ENCODE measurements around the gene MAPK4.

Gene MAPK4

DNA sequence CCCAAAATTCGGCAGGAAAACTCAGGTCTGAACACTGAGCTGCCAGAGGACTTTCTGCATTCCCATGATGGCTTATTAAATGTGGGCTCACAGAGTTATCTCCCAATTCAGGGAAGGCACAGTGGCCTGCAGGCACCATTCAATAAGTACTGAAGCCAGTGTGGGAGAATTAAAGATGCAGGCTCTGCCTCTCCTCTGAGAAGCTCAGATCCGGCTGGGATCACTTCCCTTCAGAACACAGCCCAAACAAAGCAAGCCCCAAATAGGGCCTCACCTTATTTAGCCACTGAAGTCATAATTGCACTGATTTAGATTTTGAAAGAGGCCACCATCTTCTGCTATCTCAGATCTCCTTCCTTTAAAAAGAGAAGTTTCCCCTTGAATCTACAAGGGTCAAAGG, 94.3 kb downstream of the MAPK4 start (continued):
- TF ChIP-seq ZNF398 (tag by site-specific recombination; IDR thresholded peaks at IDR 0.05), result no peak
- no peak for TF ChIP-seq ZNF366 (tag by site-specific recombination; conservative IDR thresholded peaks at IDR 0.05)
- TF ChIP-seq ZNF426 (tag by site-specific recombination; IDR thresholded peaks at IDR 0.05), result no peak
- no peak for TF ChIP-seq ZNF558 (tag by site-specific recombination; IDR thresholded peaks at IDR 0.05)

- Histone ChIP-seq H3K4me1 (ENCODE audit: control insufficient read depth, insufficient read depth, low read length) (no peaks in the 10 kb centered on the region), H3K4me3 (ENCODE audit: low read depth, low read length) (no peak overlapping the region), H3K27ac (ENCODE audit: extremely low read depth, low read depth, low read length) (no peak overlapping the region), H3K9me3 (ENCODE audit: control insufficient read depth, insufficient read depth, low read depth, low read length) (no peaks in the 10 kb centered on the region), H3K36me3 (ENCODE audit: control insufficient read depth in 2 of 2, insufficient read depth in 1 of 2, low read length in 2 of 2) (no peaks in the 10 kb centered on the region)
- TF ChIP-seq, protein P1, sequence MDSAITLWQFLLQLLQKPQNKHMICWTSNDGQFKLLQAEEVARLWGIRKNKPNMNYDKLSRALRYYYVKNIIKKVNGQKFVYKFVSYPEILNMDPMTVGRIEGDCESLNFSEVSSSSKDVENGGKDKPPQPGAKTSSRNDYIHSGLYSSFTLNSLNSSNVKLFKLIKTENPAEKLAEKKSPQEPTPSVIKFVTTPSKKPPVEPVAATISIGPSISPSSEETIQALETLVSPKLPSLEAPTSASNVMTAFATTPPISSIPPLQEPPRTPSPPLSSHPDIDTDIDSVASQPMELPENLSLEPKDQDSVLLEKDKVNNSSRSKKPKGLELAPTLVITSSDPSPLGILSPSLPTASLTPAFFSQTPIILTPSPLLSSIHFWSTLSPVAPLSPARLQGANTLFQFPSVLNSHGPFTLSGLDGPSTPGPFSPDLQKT (IDR thresholded peaks at IDR 0.05; ENCODE audit: borderline replicate concordance, low read depth, low read length), result no peak
- TF ChIP-seq ZIC2 (tag by site-specific recombination; IDR thresholded peaks at IDR 0.05) (peak; percentile 95), ZBTB1 (tag by site-specific recombination; IDR thresholded peaks at IDR 0.05) (no peak)
- ChIA-PET POLR2A (no interaction called here), CTCF (no interaction called here)
Observed at GRCh38 chr18:50654658-50655550, 95.0 kb downstream of the MAPK4 start.

GRCh38 chr18:50656396-50656795, 96.5 kb downstream of the MAPK4 start:
- ChIA-PET POLR2A (interaction anchor here (0.6 kb wide), 1 partner anchor 24 kb away, joined by 5 read pairs; no protein-coding TSS in a partner anchor), CTCF (interaction anchor here (0.6 to 1.7 kb wide), 3 partner anchors 10 to 1668 kb away, joined by 3 to 11 read pairs (median 8); no protein-coding TSS in a partner anchor)
- H3K4me1 ChIP-seq (ENCODE audit: control insufficient read depth, insufficient read depth, low read length), result no peaks in the 10 kb centered on the region
- no peaks in the 10 kb centered on the region for H3K9me3 ChIP-seq (ENCODE audit: control insufficient read depth, insufficient read depth, low read depth, low read length)
- no peak overlapping the region for H3K4me3 ChIP-seq (ENCODE audit: low read depth, low read length)
- no peaks in the 10 kb centered on the region for H3K36me3 ChIP-seq (ENCODE audit: control insufficient read depth in 2 of 2, insufficient read depth in 1 of 2, low read length in 2 of 2)
- H3K27ac ChIP-seq (ENCODE audit: extremely low read depth, low read depth, low read length), result no peak overlapping the region
- no peak for TF ChIP-seq ZNF777 (tag by site-specific recombination; IDR thresholded peaks at IDR 0.05; ENCODE audit: borderline replicate concordance)
- TF ChIP-seq PBX3 (CRISPR knock-in tag; IDR thresholded peaks at IDR 0.05), result no peak
- TF ChIP-seq GFI1B (tag by site-specific recombination; IDR thresholded peaks at IDR 0.05), result no peak
- no peak for TF ChIP-seq ZNF280C (tag by site-specific recombination; IDR thresholded peaks at IDR 0.05)
- TF ChIP-seq ZFP3 (tag by site-specific recombination; IDR thresholded peaks at IDR 0.05; ENCODE audit: low read depth), result no peak
- no peak for TF ChIP-seq ZNF623 (tag by site-specific recombination; IDR thresholded peaks at IDR 0.05)
- no peak for TF ChIP-seq ZNF76 (tag by site-specific recombination; IDR thresholded peaks at IDR 0.05; ENCODE audit: borderline replicate concordance, low read depth)
- no peak for TF ChIP-seq ZIC2 (tag by site-specific recombination; IDR thresholded peaks at IDR 0.05)
- TF ChIP-seq ZNF132 (tag by site-specific recombination; IDR thresholded peaks at IDR 0.05; ENCODE audit: borderline replicate concordance), result no peak
- no peak for TF ChIP-seq ZNF24 (tag by site-specific recombination; IDR thresholded peaks at IDR 0.05)
- no peak for TF ChIP-seq ZNF23 (tag by site-specific recombination; IDR thresholded peaks at IDR 0.05; ENCODE audit: borderline replicate concordance)
- no peak for TF ChIP-seq SP7 (tag by site-specific recombination; IDR thresholded peaks at IDR 0.05)
- no peak for TF ChIP-seq SCRT2 (tag by site-specific recombination; IDR thresholded peaks at IDR 0.05)
- no peak for TF ChIP-seq ZNF2 (tag by site-specific recombination; IDR thresholded peaks at IDR 0.05)
- no peak for TF ChIP-seq ZNF610 (tag by site-specific recombination; IDR thresholded peaks at IDR 0.05; ENCODE audit: borderline replicate concordance)
- no peak for TF ChIP-seq ZNF266 (tag by site-specific recombination; IDR thresholded peaks at IDR 0.05; ENCODE audit: low read depth)

Data from HEK293 (cell line).